ENCODE measurements around the gene SMARCA5.

The SMARCA5 gene

GRCh38 chr4:143585548-143585947, 72.0 kb downstream of the SMARCA5 start:
- no peak overlapping the region for H3K4me3 ChIP-seq (ENCODE audit: low read depth, low read length)
- no peak for DNase-seq (ENCODE audit: low read depth)
- TF ChIP-seq, protein P1, sequence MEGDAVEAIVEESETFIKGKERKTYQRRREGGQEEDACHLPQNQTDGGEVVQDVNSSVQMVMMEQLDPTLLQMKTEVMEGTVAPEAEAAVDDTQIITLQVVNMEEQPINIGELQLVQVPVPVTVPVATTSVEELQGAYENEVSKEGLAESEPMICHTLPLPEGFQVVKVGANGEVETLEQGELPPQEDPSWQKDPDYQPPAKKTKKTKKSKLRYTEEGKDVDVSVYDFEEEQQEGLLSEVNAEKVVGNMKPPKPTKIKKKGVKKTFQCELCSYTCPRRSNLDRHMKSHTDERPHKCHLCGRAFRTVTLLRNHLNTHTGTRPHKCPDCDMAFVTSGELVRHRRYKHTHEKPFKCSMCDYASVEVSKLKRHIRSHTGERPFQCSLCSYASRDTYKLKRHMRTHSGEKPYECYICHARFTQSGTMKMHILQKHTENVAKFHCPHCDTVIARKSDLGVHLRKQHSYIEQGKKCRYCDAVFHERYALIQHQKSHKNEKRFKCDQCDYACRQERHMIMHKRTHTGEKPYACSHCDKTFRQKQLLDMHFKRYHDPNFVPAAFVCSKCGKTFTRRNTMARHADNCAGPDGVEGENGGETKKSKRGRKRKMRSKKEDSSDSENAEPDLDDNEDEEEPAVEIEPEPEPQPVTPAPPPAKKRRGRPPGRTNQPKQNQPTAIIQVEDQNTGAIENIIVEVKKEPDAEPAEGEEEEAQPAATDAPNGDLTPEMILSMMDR (IDR thresholded peaks at IDR 0.05; ENCODE audit: low read depth, low read length): no peak
- no peak for TF ChIP-seq MAX (IDR thresholded peaks at IDR 0.05; ENCODE audit: low read depth, low read length)
- no peak for TF ChIP-seq MYC (IDR thresholded peaks at IDR 0.05; ENCODE audit: low read depth, low read length)
- TF ChIP-seq POLR2A (IDR thresholded peaks at IDR 0.05; ENCODE audit: extremely low read depth, insufficient read length): no peak

DNA sequence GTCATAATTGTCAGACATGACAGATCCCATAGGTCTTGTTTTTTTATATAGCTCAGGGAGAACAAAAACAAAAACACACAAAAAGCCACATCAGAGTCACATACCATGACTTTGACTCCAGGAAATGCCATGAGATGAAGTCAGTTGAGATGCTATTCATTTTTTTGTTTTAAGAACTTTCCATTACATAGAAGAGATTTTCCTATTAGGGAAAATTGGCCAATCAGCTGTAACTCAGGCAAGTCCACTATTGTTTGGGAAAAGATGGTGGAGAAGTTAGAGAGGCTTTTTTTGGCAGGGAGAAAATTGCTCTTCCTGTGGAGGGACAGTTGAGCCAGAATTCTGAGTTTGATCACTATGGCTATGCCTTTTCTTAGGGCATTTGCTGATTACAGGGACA, 72.6 kb downstream of the SMARCA5 start:
- no peak for DNase-seq (ENCODE audit: low read depth)

GRCh38 chr4:143587703-143588102, 74.2 kb downstream of the SMARCA5 start:
- H3K4me3 ChIP-seq (ENCODE audit: low read depth, low read length): no peak overlapping the region
- DNase-seq (ENCODE audit: low read depth): peak; percentile 5
- TF ChIP-seq MYC (IDR thresholded peaks at IDR 0.05; ENCODE audit: low read depth, low read length) (no peak), MAX (IDR thresholded peaks at IDR 0.05; ENCODE audit: low read depth, low read length) (no peak), POLR2A (IDR thresholded peaks at IDR 0.05; ENCODE audit: extremely low read depth, insufficient read length) (no peak)
- TF ChIP-seq, protein P1 (IDR thresholded peaks at IDR 0.05; ENCODE audit: low read depth, low read length): no peak

More for the DNA sequence above, 72.6 kb downstream of the SMARCA5 start:
- no peak for TF ChIP-seq MAX (IDR thresholded peaks at IDR 0.05; ENCODE audit: low read depth, low read length)
- TF ChIP-seq MYC (IDR thresholded peaks at IDR 0.05; ENCODE audit: low read depth, low read length): no peak
- no peak for TF ChIP-seq POLR2A (IDR thresholded peaks at IDR 0.05; ENCODE audit: extremely low read depth, insufficient read length)
- TF ChIP-seq, protein P1 (IDR thresholded peaks at IDR 0.05; ENCODE audit: low read depth, low read length): no peak
- no peak overlapping the region for H3K4me3 ChIP-seq (ENCODE audit: low read depth, low read length)

- TF ChIP-seq POLR2A (IDR thresholded peaks at IDR 0.05; ENCODE audit: extremely low read depth, insufficient read length): no peak
- TF ChIP-seq, protein P1 (IDR thresholded peaks at IDR 0.05; ENCODE audit: low read depth, low read length): no peak
- TF ChIP-seq MYC (IDR thresholded peaks at IDR 0.05; ENCODE audit: low read depth, low read length): no peak
- TF ChIP-seq MAX (IDR thresholded peaks at IDR 0.05; ENCODE audit: low read depth, low read length): no peak
- DNase-seq (ENCODE audit: low read depth): no peak
- H3K4me3 ChIP-seq (ENCODE audit: low read depth, low read length): no peak overlapping the region
Measured at GRCh38 chr4:143597276-143597675, 83.8 kb downstream of the SMARCA5 start.

DNA sequence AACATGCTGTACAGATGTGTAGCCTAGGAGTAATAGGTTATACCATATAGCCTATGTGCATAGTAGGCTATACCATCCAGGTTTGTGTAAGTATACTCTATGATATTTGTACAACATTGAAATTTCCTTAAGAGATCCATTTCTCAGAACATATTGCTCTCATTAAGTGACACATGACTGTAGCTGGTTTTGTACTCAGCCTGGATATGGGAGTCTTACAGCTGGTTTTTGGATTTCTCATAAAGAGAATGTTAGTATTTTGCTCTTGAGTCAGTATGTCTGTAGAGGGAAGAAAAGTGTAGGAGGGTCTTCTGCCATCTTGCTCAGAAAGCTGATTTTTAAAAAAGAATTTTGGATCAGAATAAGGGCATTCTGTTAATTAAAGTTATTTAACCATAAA, 85.3 kb downstream of the SMARCA5 start:
- TF ChIP-seq, protein P1 (IDR thresholded peaks at IDR 0.05; ENCODE audit: low read depth, low read length): no peak
- TF ChIP-seq MAX (IDR thresholded peaks at IDR 0.05; ENCODE audit: low read depth, low read length) (no peak), MYC (IDR thresholded peaks at IDR 0.05; ENCODE audit: low read depth, low read length) (no peak), POLR2A (IDR thresholded peaks at IDR 0.05; ENCODE audit: extremely low read depth, insufficient read length) (no peak)

GRCh38 chr4:143599827-143600226, 86.3 kb downstream of the SMARCA5 start:
- no peak for DNase-seq (ENCODE audit: low read depth)
- TF ChIP-seq MYC (IDR thresholded peaks at IDR 0.05; ENCODE audit: low read depth, low read length): no peak
- TF ChIP-seq POLR2A (IDR thresholded peaks at IDR 0.05; ENCODE audit: extremely low read depth, insufficient read length): no peak
- TF ChIP-seq, protein P1 (IDR thresholded peaks at IDR 0.05; ENCODE audit: low read depth, low read length): no peak
- TF ChIP-seq MAX (IDR thresholded peaks at IDR 0.05; ENCODE audit: low read depth, low read length): no peak
- H3K4me3 ChIP-seq (ENCODE audit: low read depth, low read length): no peak overlapping the region

More for the DNA sequence above, 85.3 kb downstream of the SMARCA5 start:
- DNase-seq (ENCODE audit: low read depth): no peak
- H3K4me3 ChIP-seq (ENCODE audit: low read depth, low read length): no peak overlapping the region
